IMR-90 (cell line): ENCODE results near the gene SLC7A10.

ENCODE experiments used
- CTCF ChIP-seq: conservative IDR thresholded peaks from 2 replicates; pipeline ENCODE4 v1.5.1; 2012; ENCODE audit warnings: mild to moderate bottlenecking, low read depth, low read length, improper control_type of control experiment
- FOS ChIP-seq: fragments of 150-350 bp; IDR thresholded peaks from 2 replicates; pipeline ENCODE4 v1.6.1; 2016; ENCODE audit warnings: low read depth, low read length
- MAFK ChIP-seq: IDR thresholded peaks from 2 replicates; pipeline ENCODE4 v1.6.1; 2012; ENCODE audit warnings: low read depth, low read length, improper control_type of control experiment
- MAZ ChIP-seq: IDR thresholded peaks from 2 replicates; pipeline ENCODE4 v1.6.1; 2012; ENCODE audit warnings: low read depth, mild to moderate bottlenecking, low read length, improper control_type of control experiment, moderate library complexity, borderline replicate concordance
- POLR2A ChIP-seq: IDR thresholded peaks from 2 replicates; pipeline ENCODE4 v1.6.1; 2012; ENCODE audit warnings: mild to moderate bottlenecking, low read depth, low read length
- RAD21 ChIP-seq: IDR thresholded peaks from 2 replicates; pipeline ENCODE4 v1.6.1; 2012; ENCODE audit warnings: low read length, improper control_type of control experiment
- RCOR1 ChIP-seq: IDR thresholded peaks from 2 replicates; pipeline ENCODE4 v1.6.1; 2012; ENCODE audit warnings: mild to moderate bottlenecking, low read length, improper control_type of control experiment; ENCODE audit not compliant: insufficient replicate concordance
- RFX5 ChIP-seq: IDR thresholded peaks from 2 replicates; pipeline ENCODE4 v1.8.0; 2012; ENCODE audit warnings: low read depth, mild to moderate bottlenecking, low read length, moderate library complexity
- SMC3 ChIP-seq: fragments of 150-350 bp; IDR thresholded peaks from 2 replicates; pipeline ENCODE4 v1.6.1; 2016; ENCODE audit warnings: low read depth, mild to moderate bottlenecking, antibody characterized with exemption, low read length, moderate library complexity
- TF ChIP-seq, protein P1 (sequence below): fragments of 150-350 bp; IDR thresholded peaks from 2 replicates; pipeline ENCODE4 v1.6.1; 2016; ENCODE audit warnings: low read depth, mild to moderate bottlenecking, low read length, moderate library complexity, borderline replicate concordance
- TF ChIP-seq, protein P2 (sequence below): fragments of 150-350 bp; IDR thresholded peaks from 2 replicates; pipeline ENCODE4 v1.6.1; 2017; ENCODE audit warnings: mild to moderate bottlenecking, antibody characterized with exemption, low read length, low read depth

GRCh38 chr19:33201886-33202545 lies 23.6 kb downstream of the SLC7A10 start:
- TF ChIP-seq POLR2A (no peak), CTCF (no peak), FOS (no peak), RAD21 (no peak), RFX5 (no peak), RCOR1 (no peak), MAZ (no peak), MAFK (no peak), SMC3 (no peak)
- TF ChIP-seq, protein P1, sequence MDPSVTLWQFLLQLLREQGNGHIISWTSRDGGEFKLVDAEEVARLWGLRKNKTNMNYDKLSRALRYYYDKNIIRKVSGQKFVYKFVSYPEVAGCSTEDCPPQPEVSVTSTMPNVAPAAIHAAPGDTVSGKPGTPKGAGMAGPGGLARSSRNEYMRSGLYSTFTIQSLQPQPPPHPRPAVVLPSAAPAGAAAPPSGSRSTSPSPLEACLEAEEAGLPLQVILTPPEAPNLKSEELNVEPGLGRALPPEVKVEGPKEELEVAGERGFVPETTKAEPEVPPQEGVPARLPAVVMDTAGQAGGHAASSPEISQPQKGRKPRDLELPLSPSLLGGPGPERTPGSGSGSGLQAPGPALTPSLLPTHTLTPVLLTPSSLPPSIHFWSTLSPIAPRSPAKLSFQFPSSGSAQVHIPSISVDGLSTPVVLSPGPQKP: no peak
- TF ChIP-seq, protein P2, sequence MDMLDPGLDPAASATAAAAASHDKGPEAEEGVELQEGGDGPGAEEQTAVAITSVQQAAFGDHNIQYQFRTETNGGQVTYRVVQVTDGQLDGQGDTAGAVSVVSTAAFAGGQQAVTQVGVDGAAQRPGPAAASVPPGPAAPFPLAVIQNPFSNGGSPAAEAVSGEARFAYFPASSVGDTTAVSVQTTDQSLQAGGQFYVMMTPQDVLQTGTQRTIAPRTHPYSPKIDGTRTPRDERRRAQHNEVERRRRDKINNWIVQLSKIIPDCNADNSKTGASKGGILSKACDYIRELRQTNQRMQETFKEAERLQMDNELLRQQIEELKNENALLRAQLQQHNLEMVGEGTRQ: no peak
